Stimulated activated CD8-positive, alpha-beta memory T cell treated with anti-CD3 and anti-CD28 coated beads, Interleukin-15, amount 100 ng/mL, for 24 hours (primary cell): Measurements from ENCODE around the gene TEX19.

Experiments used
- DNase-seq: peaks from one replicate; pipeline ENCODE4 v3.0.0-alpha.2; 2020; ENCODE audit warnings: low read depth

The TEX19 gene

GRCh38 chr17:82321947-82322466, 37.0 kb upstream of the TEX19 start:
- DNase-seq = no peak

DNA sequence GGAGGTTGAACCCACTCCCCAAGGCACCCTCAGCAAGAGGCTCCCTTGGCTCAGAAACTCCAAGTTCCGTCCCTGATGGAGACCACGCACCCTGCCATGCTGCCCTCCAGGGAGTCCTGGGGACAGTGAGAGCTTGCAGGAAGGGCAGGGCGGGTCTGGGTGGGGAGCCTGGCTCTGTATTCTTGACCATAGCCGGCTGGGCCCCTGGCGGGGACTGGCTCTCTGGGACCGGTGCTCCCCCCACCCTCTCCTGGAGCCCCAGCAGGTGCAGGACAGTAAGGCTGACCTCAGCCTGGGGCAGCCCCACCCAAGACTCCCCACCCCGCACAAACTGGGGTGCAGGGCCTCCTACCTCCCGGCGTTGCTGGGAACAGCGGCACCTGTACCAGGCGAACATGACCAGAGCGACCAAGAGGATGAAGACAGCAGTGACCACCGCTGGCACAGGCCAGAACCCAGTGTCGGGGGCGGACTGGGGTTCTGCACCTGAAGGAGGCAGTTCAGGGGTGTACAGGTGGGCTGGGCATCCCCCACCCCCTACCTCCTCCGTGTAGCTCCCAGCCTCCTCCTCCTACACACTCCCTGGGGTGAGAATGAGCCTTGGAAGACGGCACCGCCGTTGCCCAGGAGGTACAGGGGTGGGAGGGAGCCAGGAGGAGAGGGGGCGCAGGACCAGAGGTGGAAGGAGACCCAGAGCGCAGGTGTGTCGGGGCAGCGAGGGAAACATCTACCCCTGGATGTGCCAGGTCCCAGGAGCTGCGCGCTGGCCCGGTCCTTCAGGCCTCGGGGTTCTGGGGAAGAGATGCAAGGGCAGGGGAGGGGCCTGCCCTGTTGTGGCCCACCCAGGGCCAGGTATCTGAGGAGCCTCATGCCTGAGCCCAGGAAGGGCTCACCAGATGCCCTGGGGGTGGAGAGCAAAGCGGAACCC, 36.3 kb upstream of the TEX19 start:
- no peak for DNase-seq

DNA sequence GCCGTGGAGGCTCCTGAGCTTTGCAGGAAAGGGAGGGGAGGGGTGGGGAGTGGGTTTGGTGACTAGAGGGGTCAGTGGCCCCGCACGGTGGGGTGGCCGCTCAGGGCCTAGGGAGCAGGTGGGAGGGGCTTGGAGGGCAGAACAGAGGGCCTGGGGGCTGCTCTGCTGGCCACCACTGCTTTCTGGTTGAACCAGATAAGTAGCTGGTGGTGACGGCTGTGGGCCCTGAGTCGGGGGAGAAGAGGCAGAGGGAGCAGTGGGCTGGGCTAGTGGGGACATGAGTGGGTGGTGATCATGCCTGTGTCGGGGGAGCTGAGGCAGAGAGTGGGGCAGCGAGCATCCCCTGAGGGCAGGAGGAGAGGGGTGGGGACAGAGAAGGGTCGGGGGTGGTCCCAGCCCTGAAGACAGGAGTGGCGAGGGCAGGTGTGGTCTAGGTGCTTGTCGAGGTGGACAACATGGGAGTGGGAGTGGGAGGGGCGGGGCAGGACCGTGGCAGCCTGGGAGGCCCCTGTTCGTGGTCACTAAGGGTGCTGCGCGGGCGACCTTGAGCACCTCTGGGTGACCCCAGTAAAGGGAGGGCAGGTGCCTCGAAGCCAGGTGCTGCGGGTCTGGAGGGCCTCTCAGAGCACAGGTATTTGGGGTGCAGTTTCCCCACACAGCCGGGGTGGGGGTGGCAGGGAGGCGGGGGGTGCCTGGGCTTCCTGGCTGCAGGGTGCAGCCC, 35.4 kb upstream of the TEX19 start:
- DNase-seq = no peak

GRCh38 chr17:82324566-82325285, 34.3 kb upstream of the TEX19 start:
- DNase-seq = no peak

DNA sequence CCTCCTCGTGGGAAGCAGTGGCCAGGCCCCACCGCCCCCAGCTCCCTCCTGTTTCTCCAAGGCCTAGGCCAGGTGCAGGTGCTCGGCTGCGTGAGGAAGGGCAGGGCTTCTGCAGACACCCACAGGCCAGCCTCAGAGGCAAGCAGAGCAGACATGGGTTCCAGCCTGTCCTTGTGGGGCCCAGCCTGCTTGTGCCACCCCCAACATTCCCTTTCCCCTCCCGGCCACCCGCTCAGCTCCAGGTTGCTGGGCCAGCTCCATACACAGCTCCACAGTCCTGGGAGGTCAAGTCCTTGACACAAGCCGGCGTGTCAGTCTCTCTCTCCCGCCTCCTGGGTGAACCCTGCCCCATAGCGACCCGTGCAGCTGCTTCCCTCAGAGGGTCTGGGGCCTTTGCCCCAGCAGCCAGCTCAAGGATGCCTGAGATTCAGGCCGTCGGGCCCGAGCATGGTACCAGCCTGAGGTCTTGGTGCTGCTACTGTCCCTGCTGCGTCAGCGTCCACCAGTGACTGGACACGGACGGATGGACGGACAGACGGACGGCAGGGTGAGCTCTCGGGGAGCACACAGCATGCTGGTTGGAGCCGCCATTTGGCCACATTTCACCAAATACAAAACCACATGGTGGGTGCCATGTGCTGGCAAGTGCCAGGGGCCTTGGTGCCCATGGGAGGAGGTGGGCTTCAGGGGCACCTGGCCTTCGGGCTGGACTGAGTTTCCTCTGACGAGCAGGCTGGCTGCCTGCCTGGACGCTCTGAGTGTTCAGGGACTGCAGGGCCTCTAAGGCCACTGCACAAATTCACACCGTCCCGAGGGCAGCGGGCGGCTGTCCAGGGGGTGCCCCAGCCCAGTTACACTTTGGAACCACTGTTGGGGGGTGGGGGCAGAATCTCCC, 33.5 kb upstream of the TEX19 start:
- no peak for DNase-seq

GRCh38 chr17:82327289-82327688, 31.8 kb upstream of the TEX19 start:
- DNase-seq = no peak

- DNase-seq = no peak
Observed at GRCh38 chr17:82327757-82328140, 31.3 kb upstream of the TEX19 start.

GRCh38 chr17:82328141-82328993, 30.7 kb upstream of the TEX19 start:
- no peak for DNase-seq

GRCh38 chr17:82328994-82329507, 30.0 kb upstream of the TEX19 start:
- DNase-seq = no peak

DNA sequence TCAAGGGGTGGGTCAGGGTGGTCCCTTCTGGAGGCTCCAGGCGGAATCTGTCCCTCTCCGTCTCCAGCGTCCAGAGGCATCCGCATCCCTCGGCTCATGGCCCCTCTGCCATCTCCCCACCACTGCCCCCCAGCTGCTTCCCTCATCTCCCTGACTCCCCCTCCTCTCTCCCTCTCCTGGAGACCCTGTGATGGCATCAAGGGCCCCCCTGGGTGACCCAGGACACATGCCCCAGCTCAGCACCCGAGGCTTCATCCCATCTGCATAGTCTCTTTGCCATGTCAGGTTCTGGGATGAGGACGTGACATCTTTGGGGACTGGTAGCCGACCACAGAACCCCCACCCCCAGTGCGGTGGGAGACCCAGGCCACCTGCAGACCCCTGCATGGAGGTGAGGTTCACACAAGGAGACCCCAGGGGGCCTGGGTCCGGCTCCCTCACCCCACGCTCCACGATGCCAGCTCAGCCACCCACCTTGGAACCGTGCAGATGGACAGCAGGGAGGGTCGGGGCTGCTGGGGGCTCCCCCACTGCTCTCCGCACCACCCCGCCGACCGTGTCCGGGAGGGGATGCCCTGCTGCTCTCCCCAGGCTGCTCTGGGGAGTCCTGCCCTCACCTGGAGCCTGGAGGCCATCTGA, 29.2 kb upstream of the TEX19 start:
- no peak for DNase-seq

DNA sequence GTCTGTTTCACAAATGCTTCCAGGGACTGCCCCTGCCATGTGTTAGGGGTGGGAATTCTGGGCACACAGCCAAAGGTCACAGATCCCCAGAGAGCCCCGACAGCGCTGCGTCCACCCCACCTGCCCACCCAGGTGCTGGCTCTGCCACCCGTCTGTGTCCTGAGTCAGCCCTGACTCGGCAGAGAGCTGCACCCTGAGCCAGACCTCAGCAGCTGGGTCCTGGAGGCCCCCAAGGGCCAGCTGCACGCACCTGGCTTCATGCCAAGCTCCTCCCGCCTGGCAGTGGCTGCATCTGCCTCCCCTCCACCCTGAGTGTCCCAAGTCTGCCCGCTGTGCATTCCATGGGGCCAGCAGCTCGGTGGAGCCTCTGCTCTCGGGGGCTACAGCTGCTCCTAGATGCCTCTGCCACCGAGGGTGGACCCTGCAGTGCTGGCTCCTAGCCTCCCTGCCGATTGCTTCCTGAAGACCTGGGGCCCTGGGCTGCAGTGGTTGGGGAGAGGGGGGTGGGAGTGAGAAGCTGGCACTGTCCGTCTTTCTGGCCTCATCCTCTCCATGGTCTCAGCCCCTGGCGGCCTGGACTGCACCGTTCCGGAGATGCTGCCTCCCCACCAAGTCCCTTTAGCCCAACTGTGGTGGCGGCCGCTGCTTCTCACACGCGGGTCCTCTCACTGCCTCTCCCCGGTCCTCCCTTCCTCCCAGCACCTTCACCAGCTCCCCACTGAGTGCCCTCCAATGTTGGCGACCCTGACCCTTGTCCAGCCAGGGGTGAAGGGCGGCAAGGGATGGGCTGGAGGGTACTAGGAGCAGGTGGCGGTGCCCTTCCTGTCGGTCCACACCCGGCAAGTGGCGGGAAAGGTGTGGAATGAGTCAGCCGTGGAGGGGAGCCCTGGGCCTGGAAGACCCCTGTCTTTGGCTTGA, 28.5 kb upstream of the TEX19 start:
- no peak for DNase-seq

GRCh38 chr17:82331345-82331939, 27.6 kb upstream of the TEX19 start:
- DNase-seq = no peak

DNA sequence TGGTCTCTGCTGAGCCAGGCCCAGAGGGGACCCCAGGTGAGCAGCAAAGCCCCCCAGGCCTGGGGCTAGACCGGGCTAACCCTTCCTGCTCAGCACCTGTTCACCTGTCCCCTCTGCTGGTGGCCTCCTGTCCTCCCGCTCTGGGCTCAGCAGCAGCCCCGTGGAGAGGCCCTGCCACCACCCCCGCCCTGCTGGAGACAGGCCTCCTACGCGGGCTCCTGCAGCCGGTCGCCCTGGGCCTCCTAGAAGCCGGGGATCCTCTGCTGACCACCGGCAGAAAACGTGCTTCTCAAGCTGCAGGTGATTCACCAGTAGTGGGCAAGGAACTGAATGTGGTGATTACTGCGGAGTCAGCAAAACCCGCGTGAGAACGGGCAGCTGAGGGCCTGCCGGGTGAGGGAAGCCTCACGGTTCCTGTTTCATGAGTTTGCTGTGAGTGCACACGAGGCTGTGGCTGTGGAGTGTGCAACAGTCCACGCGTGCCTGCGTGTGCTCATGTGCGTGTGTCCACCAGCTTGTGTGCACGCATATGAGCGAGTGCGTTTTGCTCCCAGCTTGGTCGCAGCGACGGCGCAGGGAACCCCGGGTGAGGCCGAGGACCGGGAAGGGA, 26.3 kb upstream of the TEX19 start:
- no peak for DNase-seq

DNA sequence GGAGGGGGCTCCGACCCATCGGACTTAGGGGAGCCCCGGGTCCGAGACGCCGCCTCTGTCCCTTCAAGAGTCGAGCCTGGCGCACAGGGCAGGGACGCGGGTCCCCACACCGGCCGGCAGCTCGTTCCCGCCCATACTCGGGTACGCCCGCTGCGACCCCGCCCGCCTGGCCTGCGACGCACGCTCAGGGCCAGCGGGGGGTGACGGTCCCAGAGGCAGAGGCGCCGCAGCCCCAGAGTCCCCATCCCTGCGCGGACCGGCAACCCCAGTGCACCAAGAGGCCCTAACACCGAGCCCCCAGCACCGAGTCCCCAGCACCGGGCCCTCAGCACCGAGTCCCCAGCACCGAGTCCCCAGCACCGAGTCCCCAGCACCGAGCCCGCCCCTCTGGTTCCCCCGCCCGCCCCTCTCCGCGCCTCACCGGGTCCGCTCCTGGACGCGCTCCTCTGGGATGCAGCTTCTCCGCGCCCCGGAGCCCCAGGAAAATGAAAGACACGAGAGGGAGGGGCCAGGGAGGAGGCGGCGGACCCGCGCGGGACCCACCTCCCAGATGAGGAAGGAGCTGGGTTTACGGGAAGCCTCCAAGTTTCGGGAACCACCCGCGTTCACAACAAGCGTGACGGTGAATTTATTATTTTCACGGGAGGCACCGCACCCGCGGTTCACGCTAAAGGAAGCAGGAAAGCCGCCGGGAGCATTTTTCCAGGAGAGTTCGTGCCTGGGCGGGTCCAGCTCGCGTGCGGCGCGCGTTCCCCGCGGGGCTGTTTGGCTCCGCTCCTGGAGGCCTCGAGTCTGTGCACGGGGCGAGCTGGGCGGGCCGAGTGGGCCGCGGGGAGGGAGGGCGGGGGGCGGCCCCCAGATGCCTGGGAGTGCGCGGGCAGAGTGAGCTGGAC, 25.5 kb upstream of the TEX19 start, which contains the start of gene SECTM1:
SECTM1 (minus strand) TSS at position 488 of the 893 bp plus-strand sequence. CDS start 6,526 bp downstream, outside the sequence.
- no peak for DNase-seq

- no peak for DNase-seq
Observed at GRCh38 chr17:82334204-82334621, 24.8 kb upstream of the TEX19 start.

DNA sequence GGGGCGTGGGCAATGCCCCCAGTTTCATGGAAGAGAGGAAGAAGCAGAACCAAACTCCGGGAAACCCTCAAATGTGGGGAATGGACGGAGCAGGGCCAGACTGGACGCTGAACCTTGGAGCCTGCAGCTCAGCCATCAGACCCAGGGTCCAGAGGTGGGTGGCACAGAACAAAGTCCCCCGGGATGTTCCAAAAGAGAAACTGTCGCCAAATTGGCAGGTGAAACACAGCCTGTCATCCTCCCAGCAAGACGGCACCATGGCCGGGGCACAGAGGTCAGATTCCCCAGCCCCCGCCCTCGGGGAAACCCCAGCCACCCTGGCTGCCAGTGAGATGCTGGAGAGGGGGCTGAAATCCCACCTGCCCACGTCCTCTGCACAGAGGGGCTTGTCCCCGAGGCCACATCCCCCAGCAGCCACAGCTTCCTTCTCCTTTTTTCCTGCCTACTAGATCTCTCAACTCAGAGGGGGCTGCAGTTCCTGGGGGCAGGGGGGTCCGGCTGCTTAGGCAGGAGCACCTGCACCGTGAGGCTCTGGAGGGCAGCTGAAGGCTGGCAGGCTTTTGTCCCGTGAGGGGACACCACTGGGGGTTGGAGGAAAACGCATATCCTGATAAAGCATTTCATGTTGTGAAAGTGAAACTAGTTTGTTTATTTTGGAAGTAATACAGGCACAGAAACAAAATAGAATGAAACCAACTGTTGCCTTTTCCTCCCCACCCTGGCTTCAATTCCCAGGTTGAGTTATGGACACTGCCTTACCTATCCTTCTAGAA, 24.2 kb upstream of the TEX19 start:
- no peak for DNase-seq
